GM19025 (cell line): ENCODE measurements around the gene GLI1.

Experiments used
- ATAC-seq: cut with Tn5 transposase; IDR thresholded peaks from one replicate; pipeline ENCODE4 v1.9.1; 2021; ENCODE audit warnings: mild to moderate bottlenecking, low read depth, moderate library complexity; ENCODE audit not compliant: unreplicated experiment

The GLI1 gene

GRCh38 chr12:57474862-57475261 is 15.3 kb downstream of the GLI1 start:
- no peak for ATAC-seq

- ATAC-seq = no peak
These were observed 15.9 kb downstream of the GLI1 start for GRCh38 chr12:57475271-57476161.

GRCh38 chr12:57476162-57476992 is 16.8 kb downstream of the GLI1 start:
- no peak for ATAC-seq

GRCh38 chr12:57476993-57477709 is 17.6 kb downstream of the GLI1 start:
- no peak for ATAC-seq

GRCh38 chr12:57477710-57478681 is 18.4 kb downstream of the GLI1 start:
- peak; percentile 47 for ATAC-seq

GRCh38 chr12:57479043-57479375 is 19.4 kb downstream of the GLI1 start:
- ATAC-seq = no peak

GRCh38 chr12:57479376-57480115 is 20.0 kb downstream of the GLI1 start, which contains the start of gene ARHGAP9:
Gene ARHGAP9, minus strand, starts transcription at chr12:57479866. Its CDS starts 460 bp downstream, at chr12:57479406.
- ATAC-seq = no peak

- ATAC-seq = no peak
These were observed 22.1 kb downstream of the GLI1 start for GRCh38 chr12:57481671-57482070.

- no peak for ATAC-seq
These were observed 23.9 kb downstream of the GLI1 start for GRCh38 chr12:57483466-57483865.

GRCh38 chr12:57485695-57486094 is 26.1 kb downstream of the GLI1 start:
- no peak for ATAC-seq

GRCh38 chr12:57487055-57487596 is 27.5 kb downstream of the GLI1 start:
- ATAC-seq = no peak

- peak; percentile 99 for ATAC-seq
These were observed 28.2 kb downstream of the GLI1 start, which contains the start of gene MARS1 for GRCh38 chr12:57487597-57488401. Gene MARS1, plus strand, starts transcription at chr12:57488068. Its CDS starts 23 bp downstream, at chr12:57488091.

GRCh38 chr12:57488402-57489156 is 29.0 kb downstream of the GLI1 start:
- no peak for ATAC-seq

GRCh38 chr12:57489157-57489641 is 29.6 kb downstream of the GLI1 start:
- ATAC-seq = no peak

GRCh38 chr12:57490126-57490525 is 30.5 kb downstream of the GLI1 start:
- no peak for ATAC-seq

GRCh38 chr12:57491393-57492280 is 32.1 kb downstream of the GLI1 start:
- ATAC-seq = no peak
